H9 (cell line): ENCODE data around the gene GATA2. TPM values are rescaled to one million over a fixed set of nuclear protein-coding genes. Genes with fewer than 3 reads are reported as not detected.

Experiments used
- DNase-seq: peaks from one replicate; pipeline ENCODE4 v3.0.0-alpha.2; 2017
- H2AFZ ChIP-seq: one replicate; pipeline ENCODE4 v1.6.1; 2013; ENCODE audit warnings: mild to moderate bottlenecking, low read length, control low read depth, moderate library complexity
- H2AK5ac ChIP-seq: 2 replicates; pipeline ENCODE4 v1.6.1; 2013; ENCODE audit warnings: low read length, control low read depth, mixed read lengths; ENCODE audit not compliant: insufficient read length
- H2BK120ac ChIP-seq: one replicate; pipeline ENCODE4 v1.6.1; 2013; ENCODE audit warnings: low read depth, mild to moderate bottlenecking, low read length, control low read depth, inconsistent platforms; ENCODE audit not compliant: poor library complexity, severe bottlenecking
- H2BK12ac ChIP-seq: 2 replicates; pipeline ENCODE4 v1.6.1; 2013; ENCODE audit warnings: low read length, control low read depth, mixed read lengths, low read depth; ENCODE audit not compliant: insufficient read length
- H2BK15ac ChIP-seq: 2 replicates; pipeline ENCODE4 v1.6.1; 2013; ENCODE audit warnings: low read depth, low read length, control low read depth
- H2BK20ac ChIP-seq: one replicate; pipeline ENCODE4 v1.6.1; 2013; ENCODE audit warnings: low read depth, mild to moderate bottlenecking, low read length, control low read depth, inconsistent platforms; ENCODE audit not compliant: poor library complexity, severe bottlenecking
- H2BK5ac ChIP-seq: 2 replicates; pipeline ENCODE4 v1.6.1; 2013; ENCODE audit warnings: low read length, control low read depth, mixed read lengths; ENCODE audit not compliant: insufficient read length
- H3K14ac ChIP-seq: 2 replicates; pipeline ENCODE4 v1.6.1; 2013; ENCODE audit warnings: low read length, control low read depth; ENCODE audit not compliant: insufficient read depth
- H3K18ac ChIP-seq: 2 replicates; pipeline ENCODE4 v1.6.1; 2013; ENCODE audit warnings: low read depth, mild to moderate bottlenecking, mixed read lengths, low read length, control low read depth; ENCODE audit not compliant: insufficient read length
- H3K23ac ChIP-seq: 2 replicates; pipeline ENCODE4 v1.6.1; 2013; ENCODE audit warnings: low read length, control low read depth, mixed read lengths, low read depth; ENCODE audit not compliant: insufficient read length
- H3K23me2 ChIP-seq: 2 replicates; pipeline ENCODE4 v1.6.1; 2013; ENCODE audit warnings: low read depth, mild to moderate bottlenecking, mixed read lengths, low read length, control low read depth; ENCODE audit not compliant: insufficient read length, poor library complexity, severe bottlenecking
- H3K27ac ChIP-seq: 2 replicates; pipeline ENCODE4 v1.5.1; 2013; ENCODE audit warnings: low read length, control low read depth, mixed read lengths, low read depth; ENCODE audit not compliant: insufficient read length
- H3K27me3 ChIP-seq: 2 replicates; pipeline ENCODE4 v1.6.1; 2013; ENCODE audit warnings: low read length, control low read depth, inconsistent platforms; ENCODE audit not compliant: insufficient read depth
- H3K4ac ChIP-seq: 2 replicates; pipeline ENCODE4 v1.6.1; 2013; ENCODE audit warnings: low read depth, mild to moderate bottlenecking, control low read depth, inconsistent platforms, low read length, moderate library complexity
- H3K4me1 ChIP-seq: 2 replicates; pipeline ENCODE4 v1.6.1; 2013; ENCODE audit warnings: low read length, control low read depth, inconsistent platforms; ENCODE audit not compliant: insufficient read depth
- H3K4me2 ChIP-seq: 2 replicates; pipeline ENCODE4 v1.6.1; 2013; ENCODE audit warnings: low read length, control low read depth, mixed read lengths; ENCODE audit not compliant: insufficient read length, insufficient read depth
- H3K56ac ChIP-seq: 2 replicates; pipeline ENCODE4 v1.6.1; 2013; ENCODE audit warnings: low read depth, mild to moderate bottlenecking, mixed read lengths, low read length, control low read depth; ENCODE audit not compliant: insufficient read length
- H3K79me1 ChIP-seq: 2 replicates; pipeline ENCODE4 v1.6.1; 2013; ENCODE audit warnings: low read depth, mild to moderate bottlenecking, moderate library complexity, low read length, control low read depth, inconsistent platforms; ENCODE audit not compliant: insufficient read depth, poor library complexity, severe bottlenecking
- H3K79me2 ChIP-seq: 2 replicates; pipeline ENCODE4 v1.6.1; 2013; ENCODE audit warnings: low read length, control low read depth, inconsistent platforms; ENCODE audit not compliant: insufficient read depth
- H3K9ac ChIP-seq: 2 replicates; pipeline ENCODE4 v1.6.1; 2013; ENCODE audit warnings: low read length, control low read depth, mixed read lengths; ENCODE audit not compliant: insufficient read length; ENCODE audit errors: extremely low read depth
- H3K9me3 ChIP-seq: one replicate; pipeline ENCODE4 v1.6.1; 2013; ENCODE audit warnings: low read depth, low read length, inconsistent platforms; ENCODE audit not compliant: control insufficient read depth
- H3T11ph ChIP-seq: one replicate; pipeline ENCODE4 v1.6.1; 2013; ENCODE audit warnings: mild to moderate bottlenecking, low read length, control low read depth, inconsistent platforms
- H4K20me1 ChIP-seq: one replicate; pipeline ENCODE4 v1.6.1; 2013; ENCODE audit not compliant: control insufficient read depth, insufficient read length, insufficient read depth
- H4K5ac ChIP-seq: 2 replicates; pipeline ENCODE4 v1.6.1; 2013; ENCODE audit warnings: low read depth, mild to moderate bottlenecking, mixed read lengths, low read length, control low read depth; ENCODE audit not compliant: insufficient read length
- H4K8ac ChIP-seq: replicated peaks from 2 replicates; pipeline ENCODE4 v1.6.1; 2013; ENCODE audit warnings: low read length, control low read depth, mixed read lengths, low read depth; ENCODE audit not compliant: insufficient read length
- H4K91ac ChIP-seq: 2 replicates; pipeline ENCODE4 v1.6.1; 2013; ENCODE audit warnings: low read depth, mild to moderate bottlenecking, moderate library complexity, mixed read lengths, low read length, control low read depth; ENCODE audit not compliant: insufficient read length
- H3K27ac Mint-ChIP-seq, 3 experiments: 2 replicates in 2 of 3; 3 replicates in 1 of 3; pipeline ENCODE4 v1.8.0; 2020 to 2021; ENCODE audit warnings: mixed read lengths in 3 of 3, mild to moderate bottlenecking in 1 of 3, moderate library complexity in 1 of 3
- H3K27me3 Mint-ChIP-seq: 2 replicates; pipeline ENCODE4 v1.8.0; 2021; ENCODE audit warnings: low read depth, mild to moderate bottlenecking, moderate library complexity, mixed read lengths
- H3K36me3 Mint-ChIP-seq, 3 experiments: 2 replicates in 2 of 3; 3 replicates in 1 of 3; pipeline ENCODE4 v1.8.0; 2020 to 2021; ENCODE audit warnings: low read depth in 3 of 3, mixed read lengths in 3 of 3; ENCODE audit not compliant: insufficient read depth in 1 of 3
- H3K4me1 Mint-ChIP-seq, 2 experiments: 2 replicates each; pipeline ENCODE4 v1.8.0; 2020; ENCODE audit warnings: mixed read lengths in 2 of 2
- H3K4me3 Mint-ChIP-seq, 2 experiments: 2 replicates in 1 of 2; 3 replicates in 1 of 2; pipeline ENCODE4 v1.8.0; 2020 to 2021; ENCODE audit warnings: mild to moderate bottlenecking in 2 of 2, mixed read lengths in 2 of 2, moderate library complexity in 1 of 2
- H3K9me3 Mint-ChIP-seq, 2 experiments: 2 replicates in 1 of 2; 3 replicates in 1 of 2; pipeline ENCODE4 v1.8.0; 2020; ENCODE audit warnings: mild to moderate bottlenecking in 2 of 2, mixed read lengths in 2 of 2, moderate library complexity in 1 of 2
- WGBS: extraction: QIAGEN DNeasy Blood & Tissue Kit; methylation state at CpG from one replicate; pipeline ENCODE4 v1.1.7; 2013; ENCODE audit warnings: missing lambda C conversion rate, low lambda C conversion rate, mixed read lengths; ENCODE audit not compliant: insufficient read length; ENCODE audit errors: extremely low coverage; 5-methylcytosine and 5-hydroxymethylcytosine counted together
- total RNA-seq: library from RNA; stranded (reverse); gene quantifications from 2 replicates; pipeline ENCODE4 v1.2.1, GENCODE V29; 2021
- TF ChIP-seq, protein P1 (sequence below): fragments of 200-600 bp; sonication (generic); conservative IDR thresholded peaks from 3 replicates; pipeline ENCODE4 v1.8.0; 2021; ENCODE audit warnings: antibody characterized with exemption, mild to moderate bottlenecking

GATA2 gene
- total RNA-seq, 1 experiment from 2014 or later: 1.9 TPM

DNA sequence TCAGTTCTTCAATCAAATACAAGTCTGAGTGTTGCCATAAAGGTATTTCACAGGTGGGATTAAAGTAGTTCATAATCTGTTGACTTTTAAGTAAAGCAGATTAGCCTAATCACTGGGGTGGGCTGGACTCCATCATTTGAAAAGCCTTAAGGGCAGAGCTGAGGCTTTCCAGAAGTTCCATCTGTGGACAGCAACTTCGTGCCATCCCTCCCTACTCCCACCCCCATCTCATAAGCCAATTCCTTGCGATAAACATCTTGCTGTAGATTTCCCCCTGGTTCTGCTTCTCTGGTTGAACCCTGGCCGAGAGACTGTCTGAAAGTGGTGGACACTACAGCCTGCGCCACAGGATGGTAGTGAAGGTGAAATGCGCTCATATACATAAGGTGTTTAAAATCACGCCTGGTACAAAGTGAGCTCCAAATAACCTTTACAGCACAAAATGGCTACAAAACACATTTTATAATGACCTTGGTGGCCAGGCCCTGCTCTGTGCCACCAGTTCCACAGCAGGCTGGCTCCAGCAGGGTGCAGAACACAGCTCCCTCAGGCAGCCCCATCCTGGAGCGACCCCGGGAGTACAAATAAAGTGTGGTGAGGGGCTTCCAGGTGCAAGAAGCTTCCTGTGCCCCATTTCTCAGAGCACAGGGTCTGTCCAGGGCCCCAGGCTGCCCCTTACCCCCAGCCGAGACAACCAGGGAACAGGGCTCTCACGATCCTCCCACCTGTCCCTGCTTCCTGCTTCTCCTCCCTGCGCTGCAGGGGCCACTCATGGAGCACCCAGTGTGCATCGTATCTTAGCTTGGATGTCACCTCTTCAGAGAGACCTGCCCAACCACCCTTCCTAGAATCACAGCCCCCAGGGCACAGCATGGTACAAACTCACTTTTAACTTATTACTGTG, 25.8 kb upstream of the GATA2 start:
- no peak overlapping the region for H2BK15ac ChIP-seq
- no peak overlapping the region for H4K8ac ChIP-seq
- TF ChIP-seq, protein P1, sequence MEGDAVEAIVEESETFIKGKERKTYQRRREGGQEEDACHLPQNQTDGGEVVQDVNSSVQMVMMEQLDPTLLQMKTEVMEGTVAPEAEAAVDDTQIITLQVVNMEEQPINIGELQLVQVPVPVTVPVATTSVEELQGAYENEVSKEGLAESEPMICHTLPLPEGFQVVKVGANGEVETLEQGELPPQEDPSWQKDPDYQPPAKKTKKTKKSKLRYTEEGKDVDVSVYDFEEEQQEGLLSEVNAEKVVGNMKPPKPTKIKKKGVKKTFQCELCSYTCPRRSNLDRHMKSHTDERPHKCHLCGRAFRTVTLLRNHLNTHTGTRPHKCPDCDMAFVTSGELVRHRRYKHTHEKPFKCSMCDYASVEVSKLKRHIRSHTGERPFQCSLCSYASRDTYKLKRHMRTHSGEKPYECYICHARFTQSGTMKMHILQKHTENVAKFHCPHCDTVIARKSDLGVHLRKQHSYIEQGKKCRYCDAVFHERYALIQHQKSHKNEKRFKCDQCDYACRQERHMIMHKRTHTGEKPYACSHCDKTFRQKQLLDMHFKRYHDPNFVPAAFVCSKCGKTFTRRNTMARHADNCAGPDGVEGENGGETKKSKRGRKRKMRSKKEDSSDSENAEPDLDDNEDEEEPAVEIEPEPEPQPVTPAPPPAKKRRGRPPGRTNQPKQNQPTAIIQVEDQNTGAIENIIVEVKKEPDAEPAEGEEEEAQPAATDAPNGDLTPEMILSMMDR: no peak
- WGBS: no CpG with 5 or more reads among the region's 12 CpGs
- no peak overlapping the region for H3K27ac ChIP-seq
- H3K79me1 ChIP-seq: no peaks in the 10 kb centered on the region
- no peak overlapping the region for H3K4me2 ChIP-seq
- no peaks in the 10 kb centered on the region for H3K27me3 ChIP-seq
- no peak overlapping the region for H3K56ac ChIP-seq
- H3K9me3 ChIP-seq: no peaks in the 10 kb centered on the region
- peaks cover 50% of the 10 kb centered on the region for H3K27me3 Mint-ChIP-seq
- no peak overlapping the region for H2BK12ac ChIP-seq
- H3K23me2 ChIP-seq: no peaks in the 10 kb centered on the region
- H4K91ac ChIP-seq: no peak overlapping the region
- 0 out of 7 replicates have a peak overlapping the region, but pooled peaks of 1 of the 3 experiments have one; percentile 50 for H3K27ac Mint-ChIP-seq
- no peak overlapping the region for H4K5ac ChIP-seq
- no peaks in the 10 kb centered on the region for H3K4me1 Mint-ChIP-seq
- H3K23ac ChIP-seq: no peak overlapping the region
- H2AFZ ChIP-seq: no peak overlapping the region
- no peak overlapping the region for H2BK5ac ChIP-seq
- no peak overlapping the region for H2BK20ac ChIP-seq
- no peak overlapping the region for H2BK120ac ChIP-seq
- peaks cover 8 to 11% of the 10 kb centered on the region in 2 experiments; a peak in 4 of 5 replicates for H3K9me3 Mint-ChIP-seq
- H3K36me3 Mint-ChIP-seq: no peaks in the 10 kb centered on the region
- no peak overlapping the region; the same call in 1 of the 2 replicates for H3K14ac ChIP-seq
- no peak overlapping the region for H3K4me3 Mint-ChIP-seq
- DNase-seq: peak; percentile 16
- no peak overlapping the region for H3K9ac ChIP-seq
- H4K20me1 ChIP-seq: no peaks in the 10 kb centered on the region
- no peak overlapping the region for H3K18ac ChIP-seq
- no peaks in the 10 kb centered on the region for H3K4me1 ChIP-seq
- H2AK5ac ChIP-seq: no peak overlapping the region
- no peaks in the 10 kb centered on the region for H3K79me2 ChIP-seq
- H3K4ac ChIP-seq: no peak overlapping the region
- H3T11ph ChIP-seq: no peak overlapping the region
